Suprapubic skin (tissue), 4 donors: ENCODE data around the gene TMTC1.

ENCODE experiments used
- POLR2A ChIP-seq, 2 donors: fragments of 450-650 bp; IDR thresholded peaks; one replicate each; pipeline ENCODE4 v1.6.1; 2017; ENCODE audit warnings: antibody characterized with exemption in 2 of 2, mild to moderate bottlenecking in 2 of 2, moderate library complexity in 2 of 2
- POLR2AphosphoS5 ChIP-seq, 3 donors: sonication (generic); formaldehyde crosslinking; IDR thresholded peaks; one replicate each; pipeline ENCODE4 v1.6.1; 2017; ENCODE audit warnings: antibody characterized with exemption in 3 of 3
- TF ChIP-seq, protein P1 (sequence below), 2 donors: fragments of 200-600 bp in 1 of 2; fragments of 450-650 bp in 1 of 2; sonication (generic) in 1 of 2; IDR thresholded peaks; one replicate each; pipeline ENCODE4 v1.5.1; 2016 to 2019; ENCODE audit warnings: antibody characterized with exemption in 2 of 2, mild to moderate bottlenecking in 1 of 2, moderate library complexity in 1 of 2

DNA sequence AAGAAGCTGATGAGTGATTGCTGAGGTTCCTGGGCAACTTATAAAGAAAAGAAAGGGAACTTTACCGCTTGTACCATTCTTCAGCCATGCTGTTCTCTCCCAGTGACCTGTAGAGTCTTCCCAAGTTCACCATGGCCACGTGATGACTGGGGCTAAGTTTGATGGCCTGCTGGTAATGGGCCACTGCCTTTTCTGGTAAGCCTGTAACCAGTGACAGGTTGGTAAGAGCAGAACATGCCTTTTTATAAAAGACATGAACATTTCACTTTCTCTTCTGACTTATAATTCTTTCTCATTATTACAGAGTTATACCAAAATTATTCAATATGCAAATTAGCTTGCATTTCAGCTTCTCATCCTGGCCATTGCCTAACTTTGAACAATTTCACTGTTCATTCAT is 265.3 kb downstream of the TMTC1 start:
- TF ChIP-seq, protein P1, sequence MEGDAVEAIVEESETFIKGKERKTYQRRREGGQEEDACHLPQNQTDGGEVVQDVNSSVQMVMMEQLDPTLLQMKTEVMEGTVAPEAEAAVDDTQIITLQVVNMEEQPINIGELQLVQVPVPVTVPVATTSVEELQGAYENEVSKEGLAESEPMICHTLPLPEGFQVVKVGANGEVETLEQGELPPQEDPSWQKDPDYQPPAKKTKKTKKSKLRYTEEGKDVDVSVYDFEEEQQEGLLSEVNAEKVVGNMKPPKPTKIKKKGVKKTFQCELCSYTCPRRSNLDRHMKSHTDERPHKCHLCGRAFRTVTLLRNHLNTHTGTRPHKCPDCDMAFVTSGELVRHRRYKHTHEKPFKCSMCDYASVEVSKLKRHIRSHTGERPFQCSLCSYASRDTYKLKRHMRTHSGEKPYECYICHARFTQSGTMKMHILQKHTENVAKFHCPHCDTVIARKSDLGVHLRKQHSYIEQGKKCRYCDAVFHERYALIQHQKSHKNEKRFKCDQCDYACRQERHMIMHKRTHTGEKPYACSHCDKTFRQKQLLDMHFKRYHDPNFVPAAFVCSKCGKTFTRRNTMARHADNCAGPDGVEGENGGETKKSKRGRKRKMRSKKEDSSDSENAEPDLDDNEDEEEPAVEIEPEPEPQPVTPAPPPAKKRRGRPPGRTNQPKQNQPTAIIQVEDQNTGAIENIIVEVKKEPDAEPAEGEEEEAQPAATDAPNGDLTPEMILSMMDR (IDR thresholded peaks at IDR 0.05): no peak
- TF ChIP-seq POLR2A (IDR thresholded peaks at IDR 0.05): no peak
- TF ChIP-seq POLR2AphosphoS5 (IDR thresholded peaks at IDR 0.05): no peak
